Glutamatergic neuron (in vitro differentiated cells): ENCODE measurements around the gene RAB3GAP1. TPM values are rescaled to one million over a fixed set of nuclear protein-coding genes. Genes with fewer than 3 reads are reported as not detected.
A peak's percentile ranks its signal among the peaks of the same experiment; 100 is the strongest.

Source experiments
- DNase-seq: peaks from one replicate; pipeline ENCODE4 v3.0.0; 2022
- H3K27ac Mint-ChIP-seq: one replicate; pipeline ENCODE4 v1.8.0; 2020; ENCODE audit warnings: mild to moderate bottlenecking, mixed read lengths, inconsistent platforms; ENCODE audit not compliant: unreplicated experiment
- H3K27me3 Mint-ChIP-seq: one replicate; pipeline ENCODE4 v1.8.0; 2020; ENCODE audit warnings: mild to moderate bottlenecking, moderate library complexity, mixed read lengths, inconsistent platforms; ENCODE audit not compliant: unreplicated experiment
- H3K36me3 Mint-ChIP-seq: one replicate; pipeline ENCODE4 v1.8.0; 2020; ENCODE audit warnings: mild to moderate bottlenecking, mixed read lengths, inconsistent platforms; ENCODE audit not compliant: unreplicated experiment
- H3K4me1 Mint-ChIP-seq: one replicate; pipeline ENCODE4 v1.8.0; 2020; ENCODE audit warnings: mild to moderate bottlenecking, low read depth, mixed read lengths, inconsistent platforms; ENCODE audit not compliant: unreplicated experiment
- H3K4me3 Mint-ChIP-seq: one replicate; pipeline ENCODE4 v1.8.0; 2020; ENCODE audit warnings: mild to moderate bottlenecking, mixed read lengths, inconsistent platforms; ENCODE audit not compliant: unreplicated experiment
- H3K9me3 Mint-ChIP-seq: one replicate; pipeline ENCODE4 v1.8.0; 2020; ENCODE audit warnings: mild to moderate bottlenecking, moderate library complexity, mixed read lengths, inconsistent platforms; ENCODE audit not compliant: unreplicated experiment
- total RNA-seq: library from RNA; stranded (reverse); fragmentation: NEBNext Ultra II Directional; extraction: Animal tissue kit (Norgen Biotek cat#: 25700); gene quantifications from one replicate; pipeline ENCODE4 v1.2.1, GENCODE V29; 2021; ENCODE audit not compliant: unreplicated experiment
- TF ChIP-seq, protein P1 (sequence below): fragments of 200-600 bp; sonication (generic); IDR thresholded peaks from one replicate; pipeline ENCODE4 v1.5.0; 2021; ENCODE audit not compliant: partially characterized antibody, unreplicated experiment

RAB3GAP1 gene
- total RNA-seq, 1 donor from 2014 or later: 30.7 TPM

DNA sequence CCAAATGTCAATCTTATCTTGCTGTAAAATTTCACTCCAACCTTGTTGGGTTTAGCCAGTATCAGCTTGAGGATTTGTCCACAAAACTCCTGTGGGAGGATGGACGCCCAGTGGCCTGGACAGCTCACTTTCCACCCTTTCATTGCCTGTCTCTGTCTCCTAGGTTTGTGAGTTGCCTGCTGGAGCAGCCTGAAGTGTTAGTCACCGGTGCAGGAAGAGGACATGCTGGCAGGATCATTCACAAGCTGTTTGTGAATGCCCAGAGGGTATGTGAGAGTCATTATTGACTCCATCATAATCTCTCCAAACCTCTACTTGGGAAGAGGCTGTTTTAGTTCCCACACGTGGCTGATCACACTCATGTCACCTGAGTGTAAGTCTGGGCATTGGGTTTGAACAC is 112.3 kb downstream of the RAB3GAP1 start:
- TF ChIP-seq, protein P1, sequence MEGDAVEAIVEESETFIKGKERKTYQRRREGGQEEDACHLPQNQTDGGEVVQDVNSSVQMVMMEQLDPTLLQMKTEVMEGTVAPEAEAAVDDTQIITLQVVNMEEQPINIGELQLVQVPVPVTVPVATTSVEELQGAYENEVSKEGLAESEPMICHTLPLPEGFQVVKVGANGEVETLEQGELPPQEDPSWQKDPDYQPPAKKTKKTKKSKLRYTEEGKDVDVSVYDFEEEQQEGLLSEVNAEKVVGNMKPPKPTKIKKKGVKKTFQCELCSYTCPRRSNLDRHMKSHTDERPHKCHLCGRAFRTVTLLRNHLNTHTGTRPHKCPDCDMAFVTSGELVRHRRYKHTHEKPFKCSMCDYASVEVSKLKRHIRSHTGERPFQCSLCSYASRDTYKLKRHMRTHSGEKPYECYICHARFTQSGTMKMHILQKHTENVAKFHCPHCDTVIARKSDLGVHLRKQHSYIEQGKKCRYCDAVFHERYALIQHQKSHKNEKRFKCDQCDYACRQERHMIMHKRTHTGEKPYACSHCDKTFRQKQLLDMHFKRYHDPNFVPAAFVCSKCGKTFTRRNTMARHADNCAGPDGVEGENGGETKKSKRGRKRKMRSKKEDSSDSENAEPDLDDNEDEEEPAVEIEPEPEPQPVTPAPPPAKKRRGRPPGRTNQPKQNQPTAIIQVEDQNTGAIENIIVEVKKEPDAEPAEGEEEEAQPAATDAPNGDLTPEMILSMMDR: no peak
- no peak overlapping the region for H3K4me3 Mint-ChIP-seq
- H3K27me3 Mint-ChIP-seq: no peaks in the 10 kb centered on the region
- H3K4me1 Mint-ChIP-seq: peaks cover 16% of the 10 kb centered on the region
- no peak for DNase-seq
- H3K36me3 Mint-ChIP-seq: no peaks in the 10 kb centered on the region
- H3K9me3 Mint-ChIP-seq: no peaks in the 10 kb centered on the region
- H3K27ac Mint-ChIP-seq: no peak overlapping the region

DNA sequence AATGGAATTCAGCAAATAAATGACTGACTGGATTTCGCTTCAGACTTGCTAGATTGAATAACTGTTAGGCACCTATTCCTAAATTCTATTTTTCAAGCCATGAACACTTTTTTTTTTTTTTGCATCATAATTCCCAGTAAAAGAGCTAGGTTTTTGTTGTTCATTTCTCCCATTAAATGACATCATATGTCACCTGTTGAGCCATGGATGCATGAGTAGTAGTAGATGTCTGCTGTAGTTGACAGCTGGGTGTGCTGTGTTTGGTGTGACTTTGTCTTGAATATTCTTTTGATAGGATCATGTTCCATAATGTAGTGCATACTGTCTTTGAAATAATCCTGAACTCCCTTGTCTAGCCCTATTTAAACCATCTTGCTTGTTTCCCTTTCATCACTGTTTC is 115.2 kb downstream of the RAB3GAP1 start:
- H3K27me3 Mint-ChIP-seq: no peaks in the 10 kb centered on the region
- H3K27ac Mint-ChIP-seq: peak overlapping the region; percentile 14

DNA sequence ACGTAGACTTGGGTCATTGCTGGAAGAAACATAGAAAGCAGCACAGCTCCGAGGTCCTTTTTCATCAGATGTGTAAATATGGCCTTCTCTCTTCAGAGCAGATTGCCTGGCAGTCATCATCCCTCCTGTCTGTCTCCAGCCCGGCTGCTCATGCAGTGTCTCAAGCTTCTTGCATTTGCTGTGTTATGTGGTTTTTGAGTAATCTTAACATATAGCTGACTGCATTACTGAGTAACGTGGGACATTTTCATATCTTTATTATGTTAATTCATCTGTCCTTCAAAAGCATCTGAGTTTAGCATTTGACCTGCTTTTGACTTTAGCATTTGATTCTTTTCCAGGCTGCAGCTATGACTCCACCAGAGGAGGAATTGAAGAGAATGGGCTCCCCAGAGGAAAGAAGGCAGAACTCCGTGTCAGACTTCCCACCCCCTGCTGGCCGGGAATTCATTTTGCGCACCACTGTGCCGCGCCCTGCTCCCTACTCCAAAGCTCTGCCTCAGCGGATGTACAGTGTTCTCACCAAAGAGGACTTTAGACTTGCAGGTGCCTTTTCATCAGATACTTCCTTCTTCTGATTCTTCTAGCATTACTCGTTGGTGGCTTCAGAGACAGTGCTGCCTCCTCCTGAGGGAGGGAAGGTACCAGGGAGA is 116.2 kb downstream of the RAB3GAP1 start:
- H3K27me3 Mint-ChIP-seq: peaks cover 2% of the 10 kb centered on the region
- peaks cover 2% of the 10 kb centered on the region for H3K9me3 Mint-ChIP-seq
- TF ChIP-seq, protein P1: peak; percentile 49
- DNase-seq: peak; percentile 52
- no peak overlapping the region for H3K4me3 Mint-ChIP-seq
- peak overlapping the region; percentile 81 for H3K27ac Mint-ChIP-seq
- peaks cover 9% of the 10 kb centered on the region for H3K36me3 Mint-ChIP-seq
- H3K4me1 Mint-ChIP-seq: peaks cover 16% of the 10 kb centered on the region

More for the DNA sequence above, 115.2 kb downstream of the RAB3GAP1 start:
- TF ChIP-seq, protein P1: no peak
- H3K36me3 Mint-ChIP-seq: peaks cover under 1% of the 10 kb centered on the region
- DNase-seq: no peak
- peaks cover 2% of the 10 kb centered on the region for H3K9me3 Mint-ChIP-seq
- H3K4me3 Mint-ChIP-seq: no peak overlapping the region
- peaks cover 16% of the 10 kb centered on the region for H3K4me1 Mint-ChIP-seq

DNA sequence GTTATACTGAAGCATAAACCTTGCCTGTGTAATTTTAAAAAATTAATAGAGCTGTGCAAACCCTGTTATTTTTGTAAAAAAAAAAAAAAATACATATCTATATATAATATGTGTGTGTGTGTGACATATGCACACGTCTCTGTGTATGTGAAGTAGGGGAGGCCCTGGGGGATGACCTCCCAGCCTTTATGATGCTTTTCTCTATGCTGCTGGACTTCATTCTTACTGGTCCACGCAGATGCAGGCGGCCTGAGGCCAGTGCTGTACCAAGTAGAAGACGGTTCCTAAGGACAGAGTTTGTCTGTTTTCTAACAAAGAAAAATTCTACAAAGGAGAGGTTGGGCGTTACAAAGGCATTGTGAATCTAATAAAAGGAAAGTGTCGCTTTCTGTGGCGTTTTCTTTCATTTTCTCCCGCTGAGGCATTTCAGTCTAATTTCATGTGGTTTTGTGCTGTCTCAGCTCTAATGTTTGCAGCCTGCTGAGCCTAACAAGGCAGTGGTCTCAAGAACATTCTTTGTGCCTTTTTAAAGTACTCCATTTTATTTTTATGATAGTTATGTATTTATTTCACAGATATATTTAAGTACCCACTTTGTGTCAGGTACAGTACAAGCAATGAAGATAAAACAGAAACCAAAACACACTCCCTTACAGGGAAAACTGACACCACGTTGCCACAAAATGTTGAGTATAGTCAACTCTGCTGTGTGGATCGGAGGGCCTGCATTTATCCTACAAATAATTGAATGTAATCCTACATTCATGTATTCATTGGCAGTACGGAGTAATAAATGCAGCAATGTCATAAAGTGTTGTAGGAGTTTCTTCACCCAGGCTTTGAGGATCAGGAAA is 118.0 kb downstream of the RAB3GAP1 start:
- Mint-ChIP-seq H3K4me3 (no peak overlapping the region), H3K9me3 (peaks cover 2% of the 10 kb centered on the region), H3K4me1 (peaks cover 16% of the 10 kb centered on the region), H3K36me3 (peaks cover 15% of the 10 kb centered on the region), H3K27me3 (peaks cover 2% of the 10 kb centered on the region), H3K27ac (peak overlapping the region; percentile 73)
- DNase-seq: no peak
- TF ChIP-seq, protein P1: no peak
